Spleen (tissue), 11 donors: Measurements from ENCODE around the gene ANKRD33. TPM values are rescaled to one million over a fixed set of nuclear protein-coding genes. Genes with fewer than 3 reads are reported as not detected.

ENCODE experiments used
- DNase-seq: peaks from one replicate; pipeline ENCODE4 v3.0.0-alpha.2; 2020
- H3K27ac ChIP-seq, 8 donors: fragments of 200-600 bp; sonication (generic) in 7 of 8; 1 replicate in 4 of 8; 2 replicates in 4 of 8; pipeline versions ENCODE4 v1.5.0 to v1.8.0; 2016 to 2021; ENCODE audit warnings: inconsistent platforms in 4 of 8, mild to moderate bottlenecking in 4 of 8, moderate library complexity in 1 of 8
- H3K27me3 ChIP-seq, 7 donors: fragments of 200-600 bp; sonication (generic) in 6 of 7; replicated peaks in 1 of 7; 1 replicate in 4 of 7; 2 replicates in 3 of 7; pipeline versions ENCODE4 v1.5.0 to v1.8.0; 2016 to 2021; ENCODE audit warnings: inconsistent platforms in 3 of 7, mild to moderate bottlenecking in 1 of 7
- H3K36me3 ChIP-seq, 6 donors: fragments of 200-600 bp; sonication (generic) in 5 of 6; 1 replicate in 4 of 6; 2 replicates in 2 of 6; pipeline versions ENCODE4 v1.5.0 to v1.8.0; 2016 to 2021; ENCODE audit warnings: inconsistent platforms in 2 of 6
- H3K4me1 ChIP-seq, 6 donors: fragments of 200-600 bp; sonication (generic) in 5 of 6; 1 replicate in 3 of 6; 2 replicates in 3 of 6; pipeline versions ENCODE4 v1.5.0 to v1.8.0; 2016 to 2021; ENCODE audit warnings: inconsistent platforms in 3 of 6
- H3K4me3 ChIP-seq, 8 donors: fragments of 200-600 bp; sonication (generic) in 7 of 8; 1 replicate in 4 of 8; 2 replicates in 4 of 8; pipeline versions ENCODE4 v1.5.0 to v1.8.0; 2016 to 2021; ENCODE audit warnings: inconsistent platforms in 4 of 8, mild to moderate bottlenecking in 4 of 8, moderate library complexity in 2 of 8
- H3K9me3 ChIP-seq, 8 donors: fragments of 200-600 bp; sonication (generic) in 7 of 8; 1 replicate in 4 of 8; 2 replicates in 4 of 8; pipeline versions ENCODE4 v1.5.0 to v1.8.0; 2016 to 2021; ENCODE audit warnings: inconsistent platforms in 4 of 8
- POLR2A ChIP-seq, 3 donors: fragments of 450-650 bp; IDR thresholded peaks; one replicate each; pipeline ENCODE4 v1.5.1; 2017; ENCODE audit warnings: antibody characterized with exemption in 3 of 3, mild to moderate bottlenecking in 1 of 3
- POLR2AphosphoS5 ChIP-seq, 3 donors: sonication (generic); formaldehyde crosslinking; IDR thresholded peaks; one replicate each; pipeline ENCODE4 v1.5.1; 2017; ENCODE audit warnings: antibody characterized with exemption in 3 of 3
- WGBS, 5 donors: extraction: QIAGEN DNeasy Blood & Tissue Kit in 3 of 5; methylation state at CpG; one replicate each; pipeline versions ENCODE4 v1.1.5 to v1.1.7; 2013 to 2018; 5-methylcytosine and 5-hydroxymethylcytosine counted together
- intact Hi-C: fragments of 100-400 bp; cut with DNase I; formaldehyde crosslinking; loops from one replicate; pipeline ENCODE4 v1.15.0; 2023; ENCODE audit warnings: low total_unique reads
- polyA plus RNA-seq, 3 donors: library from polyadenylated mRNA; stranded (reverse); fragments of 200-250 nt; gene quantifications; one replicate each; pipeline ENCODE4 v1.2.1, GENCODE V29; 2013
- total RNA-seq, 7 donors: library from RNA; depleted of rRNA in 3 of 7; stranded (reverse); fragments of >200 nt in 3 of 7; fragmentation: NEBNext Ultra II Directional in 4 of 7; extraction: Animal tissue kit (Norgen Biotek cat#: 25700) in 4 of 7; gene quantifications; one replicate each; pipeline versions ENCODE4 v1.1.0 to v1.2.1, GENCODE V29; 2016 to 2021
- TF ChIP-seq, protein P1 (sequence below), 11 experiments: fragments of 200-600 bp in 7 of 11; fragments of 450-650 bp in 4 of 11; sonication (generic) in 4 of 11; IDR thresholded peaks in 8 of 11; conservative IDR thresholded peaks in 3 of 11; 1 replicate in 7 of 11; 2 replicates in 4 of 11; pipeline versions ENCODE4 v1.4.0 to v1.8.0; 2016 to 2021; ENCODE audit warnings: antibody characterized with exemption in 11 of 11, inconsistent platforms in 4 of 11, mild to moderate bottlenecking in 1 of 11
- donor health status: healthy with polysubstance abuse.
- donor health status: DM: no; HTN: no; CAD: no; lungs with moderate emphysema.
- donor health status: DM: no; HTN: no; CAD: no.
- donor health status: Bipolar disorder and iron deficiency.
- donor health status: healthy.
- donor health status: DM: no; HTN: no; CAD: no.
- donor health status: DM: yes; HTN: yes; CAD: no.

Gene ANKRD33
- total and polyA plus RNA-seq, 10 donors, result not detected

- H3K27ac ChIP-seq, result peak overlapping the region; percentile 66 to 93 (median 88)
- H3K9me3 ChIP-seq, result no peaks in the 10 kb centered on the region
- no peaks in the 10 kb centered on the region for H3K36me3 ChIP-seq
- peaks cover 10 to 60% (median 34%) of the 10 kb centered on the region in 6 donors for H3K4me1 ChIP-seq
- DNase-seq, result no peak
- TF ChIP-seq POLR2A (IDR thresholded peaks at IDR 0.05) (no peak), POLR2AphosphoS5 (IDR thresholded peaks at IDR 0.05) (no peak)
- TF ChIP-seq, protein P1, sequence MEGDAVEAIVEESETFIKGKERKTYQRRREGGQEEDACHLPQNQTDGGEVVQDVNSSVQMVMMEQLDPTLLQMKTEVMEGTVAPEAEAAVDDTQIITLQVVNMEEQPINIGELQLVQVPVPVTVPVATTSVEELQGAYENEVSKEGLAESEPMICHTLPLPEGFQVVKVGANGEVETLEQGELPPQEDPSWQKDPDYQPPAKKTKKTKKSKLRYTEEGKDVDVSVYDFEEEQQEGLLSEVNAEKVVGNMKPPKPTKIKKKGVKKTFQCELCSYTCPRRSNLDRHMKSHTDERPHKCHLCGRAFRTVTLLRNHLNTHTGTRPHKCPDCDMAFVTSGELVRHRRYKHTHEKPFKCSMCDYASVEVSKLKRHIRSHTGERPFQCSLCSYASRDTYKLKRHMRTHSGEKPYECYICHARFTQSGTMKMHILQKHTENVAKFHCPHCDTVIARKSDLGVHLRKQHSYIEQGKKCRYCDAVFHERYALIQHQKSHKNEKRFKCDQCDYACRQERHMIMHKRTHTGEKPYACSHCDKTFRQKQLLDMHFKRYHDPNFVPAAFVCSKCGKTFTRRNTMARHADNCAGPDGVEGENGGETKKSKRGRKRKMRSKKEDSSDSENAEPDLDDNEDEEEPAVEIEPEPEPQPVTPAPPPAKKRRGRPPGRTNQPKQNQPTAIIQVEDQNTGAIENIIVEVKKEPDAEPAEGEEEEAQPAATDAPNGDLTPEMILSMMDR (IDR thresholded peaks at IDR 0.05 in 8 of 11, conservative IDR thresholded peaks at IDR 0.05 in 3 of 11), result no peak
- intact Hi-C loops, result no loop called here
- no peak overlapping the region for H3K4me3 ChIP-seq
- peaks cover 0 to 33% (median 9%) of the 10 kb centered on the region in 7 donors for H3K27me3 ChIP-seq
These were observed 17.1 kb downstream of the ANKRD33 start for GRCh38 chr12:51904951-51905470.

- Histone ChIP-seq H3K9me3 (no peaks in the 10 kb centered on the region), H3K4me3 (peak overlapping the region in 2 of 8 donors; percentile 58 to 70), H3K27me3 (peaks cover 0 to 33% (median 9%) of the 10 kb centered on the region in 7 donors), H3K36me3 (no peaks in the 10 kb centered on the region), H3K27ac (peak overlapping the region; percentile 66 to 93 (median 88)), H3K4me1 (peaks cover 17 to 67% (median 41%) of the 10 kb centered on the region in 6 donors)
- intact Hi-C loops, result no loop called here
- 42 to 66% (median 53%) methylated on average over 17 to 18 of the region's 18 CpGs for WGBS, 5 donors
- no peak for DNase-seq
- no peak for TF ChIP-seq POLR2A (IDR thresholded peaks at IDR 0.05)
- TF ChIP-seq, protein P1 (IDR thresholded peaks at IDR 0.05 in 8 of 11, conservative IDR thresholded peaks at IDR 0.05 in 3 of 11), result no peak
- peak in 1 of 3 donors; percentile 26 for TF ChIP-seq POLR2AphosphoS5 (IDR thresholded peaks at IDR 0.05)
These were observed 17.8 kb downstream of the ANKRD33 start for GRCh38 chr12:51905471-51906429.

DNA sequence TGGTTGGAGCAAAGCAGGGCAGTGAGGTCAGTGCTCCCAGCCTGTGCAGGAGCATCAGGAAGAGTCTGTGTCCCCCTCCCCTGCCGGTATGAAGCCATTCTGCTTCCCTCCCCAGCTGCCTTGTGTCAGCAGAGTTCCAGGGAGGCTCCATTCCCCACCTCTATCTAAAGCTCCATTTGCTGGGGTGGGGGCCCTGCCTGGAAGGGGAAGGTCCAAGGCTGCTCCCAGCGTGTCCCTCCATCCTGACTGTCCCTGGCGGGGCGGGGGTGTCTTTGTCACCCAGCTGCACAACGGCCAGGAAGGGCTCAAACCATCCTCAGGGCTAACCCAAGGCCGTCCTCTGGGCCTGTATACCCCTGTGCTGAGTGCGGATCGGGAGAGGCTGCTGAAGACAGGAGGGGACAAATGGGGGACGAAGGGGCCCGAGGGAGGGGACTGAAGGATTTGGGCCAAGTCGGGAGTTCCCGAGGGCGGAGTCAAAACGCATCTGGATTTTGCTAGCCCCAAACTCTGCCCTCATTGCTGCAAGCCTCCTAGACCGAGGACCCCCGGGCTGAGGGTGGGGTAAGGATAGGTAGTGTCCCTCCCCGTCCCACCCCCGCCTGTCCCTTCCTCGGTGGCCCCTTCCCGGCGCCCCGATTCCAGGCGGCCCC is 18.7 kb downstream of the ANKRD33 start:
- Histone ChIP-seq H3K4me3 (peak overlapping the region; percentile 14 to 70 (median 38)), H3K27ac (peak overlapping the region; percentile 66 to 93 (median 88))

More for the DNA sequence above, 18.7 kb downstream of the ANKRD33 start:
- H3K36me3 ChIP-seq, result no peaks in the 10 kb centered on the region
- no peaks in the 10 kb centered on the region for H3K9me3 ChIP-seq
- H3K27me3 ChIP-seq, result peaks cover 0 to 33% (median 9%) of the 10 kb centered on the region in 7 donors
- peaks cover 25 to 75% (median 49%) of the 10 kb centered on the region in 6 donors for H3K4me1 ChIP-seq
- 27 to 58% (median 35%) methylated on average over 13 to 23 of the region's 23 CpGs for WGBS, 5 donors
- no peak for DNase-seq
- TF ChIP-seq, protein P1 (IDR thresholded peaks at IDR 0.05 in 8 of 11, conservative IDR thresholded peaks at IDR 0.05 in 3 of 11), result no peak
- TF ChIP-seq POLR2A (IDR thresholded peaks at IDR 0.05) (no peak), POLR2AphosphoS5 (IDR thresholded peaks at IDR 0.05) (peak in 1 of 3 donors; percentile 36)
- intact Hi-C loops, result no loop called here
